ENCODE measurements around the gene KRT5. TPM values are rescaled to one million over a fixed set of nuclear protein-coding genes. Genes with fewer than 3 reads are reported as not detected.
"Not testable (repeated sequence)": the region's sequence is repeated elsewhere in the genome, so short reads cannot be mapped to it uniquely, and the experiment has no call there.

The KRT5 gene
- total and polyA plus RNA-seq, 2 experiments from 2014 or later, result not detected

GRCh38 chr12:52493172-52493571 lies 27.0 kb downstream of the KRT5 start, which contains the start of gene KRT6A:
TSS of gene KRT6A (minus strand) at chr12:52493257. CDS start at chr12:52493188, 69 bp downstream.
- H3K36me3 Mint-ChIP-seq (ENCODE audit: low read depth), result peaks cover 3% of the 10 kb centered on the region; the same call in 1 of the 3 replicates
- no peak within 1 kb of the TSS for H3K27ac Mint-ChIP-seq
- no peak within 1 kb of the TSS for H3K4me2 ChIP-seq
- no peaks in the 10 kb centered on the region for H3K9me2 ChIP-seq (ENCODE audit: insufficient read depth)
- H3K9me3 Mint-ChIP-seq, result peaks cover 14% of the 10 kb centered on the region; the same call in 2 of the 3 replicates
- H3K36me3 ChIP-seq (ENCODE audit: insufficient read depth), result no peaks in the 10 kb centered on the region
- H3K27me3 ChIP-seq (ENCODE audit: insufficient read depth), result no peaks in the 10 kb centered on the region
- H3K27ac ChIP-seq (ENCODE audit: low read depth), result no peak within 1 kb of the TSS
- TF ChIP-seq EZH2 (IDR thresholded peaks at IDR 0.05; ENCODE audit: low read depth, unreplicated experiment), result no peak
- TF ChIP-seq ZNF331 (CRISPR knock-in tag; IDR thresholded peaks at IDR 0.05; ENCODE audit: low read depth), result no peak
- no peak for TF ChIP-seq NANOG (IDR thresholded peaks at IDR 0.05; ENCODE audit: borderline replicate concordance)
- H2AFZ ChIP-seq, result no peak within 1 kb of the TSS
- ATAC-seq (no peak), DNase-seq (ENCODE audit: low spot score) (no peak)
- peaks cover 26% of the 10 kb centered on the region for H3K4me1 Mint-ChIP-seq
- no peak within 1 kb of the TSS for H3K4me3 Mint-ChIP-seq
- H3K27me3 Mint-ChIP-seq (ENCODE audit: insufficient read depth, low read depth, poor library complexity), result peaks cover 15% of the 10 kb centered on the region
- no peak within 1 kb of the TSS for H3K4me3 ChIP-seq
- peaks cover 19% of the 10 kb centered on the region for H3K4me1 ChIP-seq (ENCODE audit: insufficient read depth)
- H3F3A ChIP-seq (replicated peaks; ENCODE audit: low read depth), result no peaks in the 10 kb centered on the region
- H4K20me1 ChIP-seq (replicated peaks; ENCODE audit: insufficient read depth), result no peaks in the 10 kb centered on the region
- no peaks in the 10 kb centered on the region for H3K79me2 ChIP-seq (replicated peaks; ENCODE audit: insufficient read depth)

DNA sequence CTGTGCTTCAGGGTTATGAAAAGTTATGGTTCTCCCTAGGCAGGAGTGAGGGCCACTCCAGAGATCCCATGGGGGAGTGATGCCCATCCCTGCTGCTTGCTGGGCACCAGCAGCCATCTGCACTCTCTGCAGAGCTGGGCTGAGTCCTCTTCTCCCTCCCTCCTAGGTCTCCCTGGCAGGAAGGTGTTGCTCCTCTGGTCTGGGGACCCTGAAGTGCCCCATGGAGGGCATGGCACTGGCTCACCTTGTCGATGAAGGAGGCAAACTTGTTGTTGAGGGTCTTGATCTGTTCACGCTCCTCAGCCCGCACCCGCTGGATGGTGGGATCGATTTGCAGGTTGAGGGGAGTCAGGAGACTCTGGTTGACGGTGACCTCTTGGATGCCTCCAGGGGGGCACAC lies 27.8 kb downstream of the KRT5 start:
- not testable (repeated sequence) for H3K27ac ChIP-seq (ENCODE audit: low read depth); H3K4me2 ChIP-seq; H3K27me3 ChIP-seq (ENCODE audit: insufficient read depth); H3K36me3 ChIP-seq (ENCODE audit: insufficient read depth); H3K4me3 Mint-ChIP-seq; H3K4me3 ChIP-seq; H3K27ac Mint-ChIP-seq; DNase-seq (ENCODE audit: low spot score); H3K79me2 ChIP-seq (replicated peaks; ENCODE audit: insufficient read depth); H3K9me2 ChIP-seq (ENCODE audit: insufficient read depth); H3F3A ChIP-seq (replicated peaks; ENCODE audit: low read depth); H4K20me1 ChIP-seq (replicated peaks; ENCODE audit: insufficient read depth); H2AFZ ChIP-seq; ATAC-seq; H3K36me3 Mint-ChIP-seq (ENCODE audit: low read depth)
- Mint-ChIP-seq H3K4me1 (peaks cover 26% of the 10 kb centered on the region), H3K9me3 (peaks cover 15% of the 10 kb centered on the region), H3K27me3 (ENCODE audit: insufficient read depth, low read depth, poor library complexity) (peaks cover 13% of the 10 kb centered on the region)
- peaks cover 19% of the 10 kb centered on the region for H3K4me1 ChIP-seq (ENCODE audit: insufficient read depth)

- H3K27me3 Mint-ChIP-seq (ENCODE audit: insufficient read depth, low read depth, poor library complexity); DNase-seq (ENCODE audit: low spot score); H3K27ac Mint-ChIP-seq; H3K4me2 ChIP-seq; H3K9me2 ChIP-seq (ENCODE audit: insufficient read depth); H3K4me3 ChIP-seq; H3K36me3 Mint-ChIP-seq (ENCODE audit: low read depth); H3K79me2 ChIP-seq (replicated peaks; ENCODE audit: insufficient read depth); H3K4me3 Mint-ChIP-seq; H3K36me3 ChIP-seq (ENCODE audit: insufficient read depth); H3K27me3 ChIP-seq (ENCODE audit: insufficient read depth); H3K27ac ChIP-seq (ENCODE audit: low read depth); H4K20me1 ChIP-seq (replicated peaks; ENCODE audit: insufficient read depth); H3F3A ChIP-seq (replicated peaks; ENCODE audit: low read depth); H2AFZ ChIP-seq; ATAC-seq: not testable (repeated sequence)
- Mint-ChIP-seq H3K4me1 (peaks cover 18% of the 10 kb centered on the region), H3K9me3 (peaks cover 17% of the 10 kb centered on the region)
- H3K4me1 ChIP-seq (ENCODE audit: insufficient read depth), result peaks cover 15% of the 10 kb centered on the region
These were observed 28.7 kb downstream of the KRT5 start for GRCh38 chr12:52491495-52491894.

GRCh38 chr12:52488736-52489135 lies 31.5 kb downstream of the KRT5 start:
- no peak overlapping the region for H3K4me2 ChIP-seq
- no peaks in the 10 kb centered on the region; the same call in 2 of the 3 replicates for H3K4me1 Mint-ChIP-seq
- ATAC-seq, result no peak
- no peak overlapping the region for H3K27ac ChIP-seq (ENCODE audit: low read depth)
- peaks cover 17% of the 10 kb centered on the region for H3K9me3 Mint-ChIP-seq
- no peak overlapping the region for H3K27ac Mint-ChIP-seq
- H4K20me1 ChIP-seq (replicated peaks; ENCODE audit: insufficient read depth), result no peaks in the 10 kb centered on the region
- DNase-seq (ENCODE audit: low spot score), result no peak
- H2AFZ ChIP-seq, result no peak overlapping the region
- H3K9me2 ChIP-seq (ENCODE audit: insufficient read depth), result no peaks in the 10 kb centered on the region
- no peak overlapping the region for H3K4me3 Mint-ChIP-seq
- no peaks in the 10 kb centered on the region for H3K36me3 ChIP-seq (ENCODE audit: insufficient read depth)
- no peaks in the 10 kb centered on the region for H3K79me2 ChIP-seq (replicated peaks; ENCODE audit: insufficient read depth)
- peaks cover 2% of the 10 kb centered on the region for H3K27me3 Mint-ChIP-seq (ENCODE audit: insufficient read depth, low read depth, poor library complexity)
- no peaks in the 10 kb centered on the region for H3K4me1 ChIP-seq (ENCODE audit: insufficient read depth)
- peaks cover 3% of the 10 kb centered on the region; the same call in 2 of the 3 replicates for H3K36me3 Mint-ChIP-seq (ENCODE audit: low read depth)
- H3F3A ChIP-seq (replicated peaks; ENCODE audit: low read depth), result no peaks in the 10 kb centered on the region
- no peak overlapping the region for H3K4me3 ChIP-seq
- H3K27me3 ChIP-seq (ENCODE audit: insufficient read depth), result no peaks in the 10 kb centered on the region
- TF ChIP-seq ZNF331 (CRISPR knock-in tag; IDR thresholded peaks at IDR 0.05; ENCODE audit: low read depth) (no peak), REST (IDR thresholded peaks at IDR 0.05; ENCODE audit: unreplicated experiment) (no peak), CREB1 (CRISPR knock-in tag; IDR thresholded peaks at IDR 0.05; ENCODE audit: low read depth) (no peak), NANOG (IDR thresholded peaks at IDR 0.05; ENCODE audit: borderline replicate concordance) (no peak)
